GM19023 (cell line): Measurements from ENCODE around the gene USP17L5.
"Not testable (repeated sequence)": the region's sequence is repeated elsewhere in the genome, so short reads cannot be mapped to it uniquely, and the experiment has no call there.

ENCODE experiments used
- ATAC-seq: cut with Tn5 transposase; IDR thresholded peaks from one replicate; pipeline ENCODE4 v1.9.1; 2021; ENCODE audit warnings: mild to moderate bottlenecking, moderate library complexity; ENCODE audit not compliant: unreplicated experiment

Gene USP17L5, protein sequence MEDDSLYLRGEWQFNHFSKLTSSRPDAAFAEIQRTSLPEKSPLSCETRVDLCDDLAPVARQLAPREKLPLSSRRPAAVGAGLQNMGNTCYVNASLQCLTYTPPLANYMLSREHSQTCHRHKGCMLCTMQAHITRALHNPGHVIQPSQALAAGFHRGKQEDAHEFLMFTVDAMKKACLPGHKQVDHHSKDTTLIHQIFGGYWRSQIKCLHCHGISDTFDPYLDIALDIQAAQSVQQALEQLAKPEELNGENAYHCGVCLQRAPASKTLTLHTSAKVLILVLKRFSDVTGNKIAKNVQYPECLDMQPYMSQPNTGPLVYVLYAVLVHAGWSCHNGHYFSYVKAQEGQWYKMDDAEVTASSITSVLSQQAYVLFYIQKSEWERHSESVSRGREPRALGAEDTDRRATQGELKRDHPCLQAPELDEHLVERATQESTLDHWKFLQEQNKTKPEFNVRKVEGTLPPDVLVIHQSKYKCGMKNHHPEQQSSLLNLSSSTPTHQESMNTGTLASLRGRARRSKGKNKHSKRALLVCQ

DNA sequence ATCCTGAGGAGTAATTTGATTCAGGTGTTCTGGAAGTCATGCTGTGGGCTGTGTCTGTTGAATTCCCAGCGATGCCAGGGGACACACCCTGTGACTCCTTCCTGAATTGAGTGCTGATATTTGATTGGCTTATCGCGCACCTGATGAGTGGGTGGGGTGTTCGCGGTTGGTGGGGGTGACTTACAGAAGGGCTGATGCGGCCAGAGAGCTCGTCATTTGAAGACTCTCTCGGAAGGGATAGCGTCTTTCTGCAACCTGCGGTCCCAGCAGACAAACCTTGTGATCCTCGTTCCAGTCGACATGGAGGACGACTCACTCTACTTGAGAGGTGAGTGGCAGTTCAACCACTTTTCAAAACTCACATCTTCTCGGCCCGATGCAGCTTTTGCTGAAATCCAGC, at the start of gene USP17L5:
Gene USP17L5 (plus strand): TSS at position 301 of the 400 bp plus-strand sequence. CDS start 0 bp downstream, at position 301.
- not testable (repeated sequence) for ATAC-seq

DNA sequence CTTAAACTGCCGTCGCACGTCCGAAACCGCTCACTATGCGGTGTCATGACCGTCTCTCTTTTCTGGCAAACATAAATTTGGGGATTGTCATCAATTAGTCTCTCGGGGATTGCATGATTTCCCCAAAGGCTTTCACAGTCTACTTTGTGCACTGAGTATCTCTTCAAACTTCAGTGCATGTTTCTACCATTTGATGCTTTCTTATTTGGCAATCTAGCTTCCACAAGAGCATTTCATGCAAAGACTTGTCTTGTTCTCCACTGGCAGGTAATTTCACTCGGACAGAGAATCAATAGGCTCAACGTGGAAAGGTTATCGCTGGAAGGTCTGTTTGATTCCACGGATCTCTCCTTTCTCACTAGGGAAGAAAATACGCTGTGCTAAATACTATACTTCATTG, 15.0 kb upstream of the USP17L5 start:
- not testable (repeated sequence) for ATAC-seq

DNA sequence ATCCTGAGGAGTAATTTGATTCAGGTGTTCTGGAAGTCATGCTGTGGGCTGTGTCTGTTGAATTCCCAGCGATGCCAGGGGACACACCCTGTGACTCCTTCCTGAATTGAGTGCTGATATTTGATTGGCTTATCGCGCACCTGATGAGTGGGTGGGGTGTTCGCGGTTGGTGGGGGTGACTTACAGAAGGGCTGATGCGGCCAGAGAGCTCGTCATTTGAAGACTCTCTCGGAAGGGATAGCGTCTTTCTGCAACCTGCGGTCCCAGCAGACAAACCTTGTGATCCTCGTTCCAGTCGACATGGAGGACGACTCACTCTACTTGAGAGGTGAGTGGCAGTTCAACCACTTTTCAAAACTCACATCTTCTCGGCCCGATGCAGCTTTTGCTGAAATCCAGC, 14.3 kb upstream of the USP17L5 start, which contains the start of gene USP17L24:
Gene USP17L24 (plus strand): TSS at position 301 of the 400 bp plus-strand sequence. CDS start 0 bp downstream, at position 301.
- not testable (repeated sequence) for ATAC-seq

DNA sequence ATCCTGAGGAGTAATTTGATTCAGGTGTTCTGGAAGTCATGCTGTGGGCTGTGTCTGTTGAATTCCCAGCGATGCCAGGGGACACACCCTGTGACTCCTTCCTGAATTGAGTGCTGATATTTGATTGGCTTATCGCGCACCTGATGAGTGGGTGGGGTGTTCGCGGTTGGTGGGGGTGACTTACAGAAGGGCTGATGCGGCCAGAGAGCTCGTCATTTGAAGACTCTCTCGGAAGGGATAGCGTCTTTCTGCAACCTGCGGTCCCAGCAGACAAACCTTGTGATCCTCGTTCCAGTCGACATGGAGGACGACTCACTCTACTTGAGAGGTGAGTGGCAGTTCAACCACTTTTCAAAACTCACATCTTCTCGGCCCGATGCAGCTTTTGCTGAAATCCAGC, 9.6 kb upstream of the USP17L5 start, which contains the start of gene USP17L25:
Gene USP17L25 (plus strand): TSS at position 301 of the 400 bp plus-strand sequence. CDS start 0 bp downstream, at position 301.
- ATAC-seq = not testable (repeated sequence)

DNA sequence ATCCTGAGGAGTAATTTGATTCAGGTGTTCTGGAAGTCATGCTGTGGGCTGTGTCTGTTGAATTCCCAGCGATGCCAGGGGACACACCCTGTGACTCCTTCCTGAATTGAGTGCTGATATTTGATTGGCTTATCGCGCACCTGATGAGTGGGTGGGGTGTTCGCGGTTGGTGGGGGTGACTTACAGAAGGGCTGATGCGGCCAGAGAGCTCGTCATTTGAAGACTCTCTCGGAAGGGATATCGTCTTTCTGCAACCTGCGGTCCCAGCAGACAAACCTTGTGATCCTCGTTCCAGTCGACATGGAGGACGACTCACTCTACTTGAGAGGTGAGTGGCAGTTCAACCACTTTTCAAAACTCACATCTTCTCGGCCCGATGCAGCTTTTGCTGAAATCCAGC, 4.8 kb upstream of the USP17L5 start, which contains the start of gene USP17L26:
Gene USP17L26 (plus strand): TSS at position 301 of the 400 bp plus-strand sequence. CDS start 0 bp downstream, at position 301.
- not testable (repeated sequence) for ATAC-seq

DNA sequence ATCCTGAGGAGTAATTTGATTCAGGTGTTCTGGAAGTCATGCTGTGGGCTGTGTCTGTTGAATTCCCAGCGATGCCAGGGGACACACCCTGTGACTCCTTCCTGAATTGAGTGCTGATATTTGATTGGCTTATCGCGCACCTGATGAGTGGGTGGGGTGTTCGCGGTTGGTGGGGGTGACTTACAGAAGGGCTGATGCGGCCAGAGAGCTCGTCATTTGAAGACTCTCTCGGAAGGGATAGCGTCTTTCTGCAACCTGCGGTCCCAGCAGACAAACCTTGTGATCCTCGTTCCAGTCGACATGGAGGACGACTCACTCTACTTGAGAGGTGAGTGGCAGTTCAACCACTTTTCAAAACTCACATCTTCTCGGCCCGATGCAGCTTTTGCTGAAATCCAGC, 4.6 kb downstream of the USP17L5 start, which contains the start of gene USP17L27:
Gene USP17L27 (plus strand): TSS at position 301 of the 400 bp plus-strand sequence. CDS start 0 bp downstream, at position 301.
- ATAC-seq = not testable (repeated sequence)

DNA sequence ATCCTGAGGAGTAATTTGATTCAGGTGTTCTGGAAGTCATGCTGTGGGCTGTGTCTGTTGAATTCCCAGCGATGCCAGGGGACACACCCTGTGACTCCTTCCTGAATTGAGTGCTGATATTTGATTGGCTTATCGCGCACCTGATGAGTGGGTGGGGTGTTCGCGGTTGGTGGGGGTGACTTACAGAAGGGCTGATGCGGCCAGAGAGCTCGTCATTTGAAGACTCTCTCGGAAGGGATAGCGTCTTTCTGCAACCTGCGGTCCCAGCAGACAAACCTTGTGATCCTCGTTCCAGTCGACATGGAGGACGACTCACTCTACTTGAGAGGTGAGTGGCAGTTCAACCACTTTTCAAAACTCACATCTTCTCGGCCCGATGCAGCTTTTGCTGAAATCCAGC, 9.4 kb downstream of the USP17L5 start, which contains the start of gene USP17L28:
Gene USP17L28 (plus strand): TSS at position 301 of the 400 bp plus-strand sequence. CDS start 0 bp downstream, at position 301.
- ATAC-seq = not testable (repeated sequence)

DNA sequence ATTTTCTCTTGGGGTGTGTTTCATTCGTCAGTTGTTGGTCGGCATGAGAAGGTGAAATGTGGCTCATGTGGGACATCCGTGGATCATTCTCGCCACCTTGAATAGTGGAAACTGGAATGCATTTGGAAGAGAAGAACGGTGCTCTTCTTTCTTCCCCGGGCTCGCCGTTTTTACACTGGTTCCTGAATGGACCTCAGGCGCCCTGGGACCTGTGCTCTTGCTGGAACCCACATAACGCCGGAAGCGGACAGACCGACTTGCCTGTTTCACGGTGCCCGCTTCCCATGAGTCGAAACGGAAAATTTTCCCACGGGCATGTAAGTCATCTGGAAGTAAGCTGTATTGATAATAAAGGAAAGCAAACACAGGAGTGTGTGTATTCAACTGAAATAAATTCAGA, 11.7 kb downstream of the USP17L5 start:
- not testable (repeated sequence) for ATAC-seq

DNA sequence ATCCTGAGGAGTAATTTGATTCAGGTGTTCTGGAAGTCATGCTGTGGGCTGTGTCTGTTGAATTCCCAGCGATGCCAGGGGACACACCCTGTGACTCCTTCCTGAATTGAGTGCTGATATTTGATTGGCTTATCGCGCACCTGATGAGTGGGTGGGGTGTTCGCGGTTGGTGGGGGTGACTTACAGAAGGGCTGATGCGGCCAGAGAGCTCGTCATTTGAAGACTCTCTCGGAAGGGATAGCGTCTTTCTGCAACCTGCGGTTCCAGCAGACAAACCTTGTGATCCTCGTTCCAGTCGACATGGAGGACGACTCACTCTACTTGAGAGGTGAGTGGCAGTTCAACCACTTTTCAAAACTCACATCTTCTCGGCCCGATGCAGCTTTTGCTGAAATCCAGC, 14.1 kb downstream of the USP17L5 start, which contains the start of gene USP17L29:
Gene USP17L29 (plus strand): TSS at position 301 of the 400 bp plus-strand sequence. CDS start 0 bp downstream, at position 301.
- not testable (repeated sequence) for ATAC-seq

DNA sequence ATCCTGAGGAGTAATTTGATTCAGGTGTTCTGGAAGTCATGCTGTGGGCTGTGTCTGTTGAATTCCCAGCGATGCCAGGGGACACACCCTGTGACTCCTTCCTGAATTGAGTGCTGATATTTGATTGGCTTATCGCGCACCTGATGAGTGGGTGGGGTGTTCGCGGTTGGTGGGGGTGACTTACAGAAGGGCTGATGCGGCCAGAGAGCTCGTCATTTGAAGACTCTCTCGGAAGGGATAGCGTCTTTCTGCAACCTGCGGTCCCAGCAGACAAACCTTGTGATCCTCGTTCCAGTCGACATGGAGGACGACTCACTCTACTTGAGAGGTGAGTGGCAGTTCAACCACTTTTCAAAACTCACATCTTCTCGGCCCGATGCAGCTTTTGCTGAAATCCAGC, 23.6 kb downstream of the USP17L5 start, which contains the start of gene USP17L30:
Gene USP17L30 (plus strand): TSS at position 301 of the 400 bp plus-strand sequence. CDS start 0 bp downstream, at position 301.
- ATAC-seq = not testable (repeated sequence)

DNA sequence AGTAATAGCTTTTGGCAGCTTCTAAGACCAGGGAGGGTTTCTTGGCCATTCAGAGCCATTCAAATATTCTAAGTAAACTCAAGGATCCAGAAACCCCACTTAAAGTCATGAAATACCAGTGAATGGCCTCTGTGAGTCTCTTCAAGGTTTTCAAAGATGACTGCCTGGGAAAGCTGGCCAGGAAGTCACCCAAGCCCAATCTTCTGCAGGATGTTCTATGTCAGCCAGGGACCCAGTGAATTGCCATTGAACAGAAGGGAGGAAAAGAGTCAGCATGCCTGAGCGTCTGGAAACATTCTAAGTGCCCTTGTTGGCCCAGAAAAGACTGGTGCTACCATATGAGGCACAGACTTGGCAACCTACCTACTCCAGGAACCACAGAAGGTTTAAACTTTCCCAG, 40.7 kb downstream of the USP17L5 start:
- ATAC-seq = not testable (repeated sequence)

DNA sequence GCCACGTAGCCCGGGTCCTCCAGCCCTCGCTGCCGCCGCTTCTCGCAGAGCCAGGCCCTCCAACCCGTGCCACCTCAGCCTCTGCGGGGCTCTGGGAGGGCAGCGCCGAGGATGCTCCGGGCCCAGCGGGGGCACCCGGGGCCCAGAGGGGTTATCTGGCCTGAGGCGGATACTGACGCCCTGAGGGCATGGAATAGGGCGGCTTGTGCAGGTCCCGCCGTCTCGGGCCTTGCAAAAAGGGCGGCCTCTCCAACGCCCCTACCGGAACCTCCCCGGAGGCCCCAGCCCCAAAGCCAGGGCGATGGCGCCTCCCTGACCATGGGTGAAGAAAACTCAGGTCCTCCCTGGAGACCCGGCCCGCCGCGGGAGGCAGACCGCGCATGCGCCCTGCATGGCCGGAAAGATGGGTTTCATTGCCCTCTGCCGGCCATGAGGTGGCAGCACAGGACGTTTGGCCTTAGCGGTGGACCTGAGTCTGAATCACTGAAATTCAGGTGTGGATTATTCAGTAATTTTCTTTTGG, 41.9 kb downstream of the USP17L5 start:
- ATAC-seq = not testable (repeated sequence)

DNA sequence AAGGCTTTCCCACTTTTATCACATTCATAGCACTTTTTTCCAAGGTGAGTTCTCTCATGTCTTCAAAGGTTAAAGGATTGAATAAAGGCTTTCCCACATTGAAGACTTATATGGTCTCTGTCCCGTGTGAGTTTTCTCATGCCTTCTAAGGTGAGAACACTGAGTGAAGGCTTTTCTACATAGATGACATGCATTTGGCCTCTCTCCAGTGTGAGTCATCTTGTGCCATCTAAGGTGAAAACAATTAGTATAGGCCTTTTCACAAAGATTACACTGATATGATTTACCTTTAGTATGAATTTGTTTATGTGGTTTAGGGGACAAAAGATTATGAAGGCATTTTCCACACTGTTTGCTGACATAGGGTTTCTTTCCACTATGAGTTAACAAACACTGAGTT, 44.9 kb downstream of the USP17L5 start:
- ATAC-seq = no peak

DNA sequence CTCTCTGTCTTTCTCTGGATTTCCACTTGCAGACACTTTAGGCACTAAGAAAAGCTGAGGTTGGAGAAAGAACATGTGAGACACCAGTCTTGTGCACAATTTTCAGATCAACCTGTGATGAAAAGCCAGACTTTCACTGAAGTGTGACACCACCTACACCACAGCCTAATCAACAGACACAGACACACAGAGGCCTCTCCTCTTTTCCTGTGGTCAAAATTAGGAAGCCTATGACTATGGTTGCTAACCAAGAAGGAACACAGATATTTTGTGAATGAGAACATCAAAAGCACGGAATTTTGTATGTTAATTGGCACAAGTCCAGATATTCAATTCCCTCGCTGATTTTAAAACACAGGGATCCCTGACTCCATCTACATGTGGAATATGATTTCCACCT, 49.8 kb downstream of the USP17L5 start:
- not testable (repeated sequence) for ATAC-seq
